PFSK-1 (cell line): ENCODE measurements around the gene TMEM250.

Source experiments
- FOXP2 ChIP-seq: optimal IDR thresholded peaks from 2 replicates; pipeline ENCODE3; 2011; ENCODE audit warnings: borderline replicate concordance, control low read depth, inconsistent platforms; ENCODE audit not compliant: insufficient read depth; ENCODE audit errors: extremely low read length, extremely low read depth
- POLR2AphosphoS5 ChIP-seq: IDR thresholded peaks from 2 replicates; pipeline ENCODE4 v1.6.1; 2012; ENCODE audit warnings: low read depth, mild to moderate bottlenecking, control low read depth, low read length, moderate library complexity
- REST ChIP-seq, 2 experiments: IDR thresholded peaks; 2 replicates each; pipeline versions ENCODE4 v1.6.1 to v1.8.0; 2011 to 2012; ENCODE audit warnings: low read depth in 2 of 2, low read length in 2 of 2, control low read depth in 1 of 2, inconsistent platforms in 1 of 2, mild to moderate bottlenecking in 1 of 2, moderate library complexity in 1 of 2; ENCODE audit not compliant: insufficient read depth in 1 of 2
- TAF1 ChIP-seq: IDR thresholded peaks from 2 replicates; pipeline ENCODE4 v1.6.1; 2012; ENCODE audit warnings: low read length, control low read depth, borderline replicate concordance; ENCODE audit not compliant: insufficient read depth

- TF ChIP-seq FOXP2 (no peak), POLR2AphosphoS5 (no peak), REST (IDR thresholded peaks at IDR 0.05; ENCODE audit: insufficient read depth in 1 of 2, low read depth in 2 of 2, low read length in 2 of 2) (no peak), TAF1 (no peak)
These were observed 2.1 kb downstream of the TMEM250 start for GRCh38 chr9:136116360-136117098.
